Measurements from ENCODE around the gene CREB5. TPM values are rescaled to one million over a fixed set of nuclear protein-coding genes. Genes with fewer than 3 reads are reported as not detected.

CREB5 gene
- polyA plus RNA-seq, 1 donor from 2014 or later: 3.7 TPM

- H2AFZ ChIP-seq (ENCODE audit: low read depth, low read length): no peak overlapping the region
- no peaks in the 10 kb centered on the region for H4K20me1 ChIP-seq (ENCODE audit: insufficient read depth)
- no peak overlapping the region for H3K27ac ChIP-seq (ENCODE audit: low read length)
These were observed 432.8 kb downstream of the CREB5 start for GRCh38 chr7:28845106-28845505.

GRCh38 chr7:28847176-28847575 lies 434.9 kb downstream of the CREB5 start:
- no peak for TF ChIP-seq CTCF (IDR thresholded peaks at IDR 0.05; ENCODE audit: poor library complexity, severe bottlenecking)
- no peak for TF ChIP-seq MXI1 (conservative IDR thresholded peaks at IDR 0.05; ENCODE audit: poor library complexity, severe bottlenecking)
- no peak for TF ChIP-seq EP300 (conservative IDR thresholded peaks at IDR 0.05; ENCODE audit: poor library complexity, severe bottlenecking)
- TF ChIP-seq, protein P1, sequence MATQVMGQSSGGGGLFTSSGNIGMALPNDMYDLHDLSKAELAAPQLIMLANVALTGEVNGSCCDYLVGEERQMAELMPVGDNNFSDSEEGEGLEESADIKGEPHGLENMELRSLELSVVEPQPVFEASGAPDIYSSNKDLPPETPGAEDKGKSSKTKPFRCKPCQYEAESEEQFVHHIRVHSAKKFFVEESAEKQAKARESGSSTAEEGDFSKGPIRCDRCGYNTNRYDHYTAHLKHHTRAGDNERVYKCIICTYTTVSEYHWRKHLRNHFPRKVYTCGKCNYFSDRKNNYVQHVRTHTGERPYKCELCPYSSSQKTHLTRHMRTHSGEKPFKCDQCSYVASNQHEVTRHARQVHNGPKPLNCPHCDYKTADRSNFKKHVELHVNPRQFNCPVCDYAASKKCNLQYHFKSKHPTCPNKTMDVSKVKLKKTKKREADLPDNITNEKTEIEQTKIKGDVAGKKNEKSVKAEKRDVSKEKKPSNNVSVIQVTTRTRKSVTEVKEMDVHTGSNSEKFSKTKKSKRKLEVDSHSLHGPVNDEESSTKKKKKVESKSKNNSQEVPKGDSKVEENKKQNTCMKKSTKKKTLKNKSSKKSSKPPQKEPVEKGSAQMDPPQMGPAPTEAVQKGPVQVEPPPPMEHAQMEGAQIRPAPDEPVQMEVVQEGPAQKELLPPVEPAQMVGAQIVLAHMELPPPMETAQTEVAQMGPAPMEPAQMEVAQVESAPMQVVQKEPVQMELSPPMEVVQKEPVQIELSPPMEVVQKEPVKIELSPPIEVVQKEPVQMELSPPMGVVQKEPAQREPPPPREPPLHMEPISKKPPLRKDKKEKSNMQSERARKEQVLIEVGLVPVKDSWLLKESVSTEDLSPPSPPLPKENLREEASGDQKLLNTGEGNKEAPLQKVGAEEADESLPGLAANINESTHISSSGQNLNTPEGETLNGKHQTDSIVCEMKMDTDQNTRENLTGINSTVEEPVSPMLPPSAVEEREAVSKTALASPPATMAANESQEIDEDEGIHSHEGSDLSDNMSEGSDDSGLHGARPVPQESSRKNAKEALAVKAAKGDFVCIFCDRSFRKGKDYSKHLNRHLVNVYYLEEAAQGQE (IDR thresholded peaks at IDR 0.05; ENCODE audit: borderline replicate concordance): no peak
- no peak for TF ChIP-seq TAF1 (IDR thresholded peaks at IDR 0.05; ENCODE audit: low read depth)
- no peak overlapping the region for H3K9ac ChIP-seq (ENCODE audit: low read length)
- H3K9me2 ChIP-seq (ENCODE audit: insufficient read depth, low read length): no peaks in the 10 kb centered on the region
- H3K9me3 ChIP-seq (ENCODE audit: low read length): no peaks in the 10 kb centered on the region
- H3K27ac ChIP-seq (ENCODE audit: low read length): no peak overlapping the region
- no peaks in the 10 kb centered on the region for H3K27me3 ChIP-seq (ENCODE audit: insufficient read depth, low read depth, low read length)
- no peaks in the 10 kb centered on the region for H3K79me2 ChIP-seq (replicated peaks; ENCODE audit: insufficient read depth, low read length)
- H3K4me3 ChIP-seq (ENCODE audit: low read length): no peak overlapping the region
- H3K36me3 ChIP-seq (ENCODE audit: insufficient read depth, low read length): no peaks in the 10 kb centered on the region
- no peaks in the 10 kb centered on the region for H3F3A ChIP-seq (ENCODE audit: insufficient read depth, low read length, poor library complexity, severe bottlenecking)
- no peak overlapping the region for H3K4me2 ChIP-seq (ENCODE audit: low read length)
- no peak overlapping the region for H2AFZ ChIP-seq (ENCODE audit: low read depth, low read length)
- H4K20me1 ChIP-seq (ENCODE audit: insufficient read depth): no peaks in the 10 kb centered on the region

More at GRCh38 chr7:28845106-28845505, 432.8 kb downstream of the CREB5 start:
- Histone ChIP-seq H3K9me2 (ENCODE audit: insufficient read depth, low read length) (no peaks in the 10 kb centered on the region), H3K4me3 (ENCODE audit: low read length) (no peak overlapping the region), H3K9ac (ENCODE audit: low read length) (no peak overlapping the region), H3K4me2 (ENCODE audit: low read length) (no peak overlapping the region), H3K9me3 (ENCODE audit: low read length) (no peaks in the 10 kb centered on the region), H3K79me2 (replicated peaks; ENCODE audit: insufficient read depth, low read length) (no peaks in the 10 kb centered on the region), H3K36me3 (ENCODE audit: insufficient read depth, low read length) (no peaks in the 10 kb centered on the region), H3F3A (ENCODE audit: insufficient read depth, low read length, poor library complexity, severe bottlenecking) (no peaks in the 10 kb centered on the region), H3K27me3 (ENCODE audit: insufficient read depth, low read depth, low read length) (no peaks in the 10 kb centered on the region)
- no peak for TF ChIP-seq EZH2 (IDR thresholded peaks at IDR 0.05; ENCODE audit: borderline replicate concordance, insufficient read depth, low read length, poor library complexity, severe bottlenecking)
- TF ChIP-seq RAD21 (conservative IDR thresholded peaks at IDR 0.05): no peak
- TF ChIP-seq, protein P1 (IDR thresholded peaks at IDR 0.05; ENCODE audit: borderline replicate concordance): no peak
- TF ChIP-seq TAF1 (IDR thresholded peaks at IDR 0.05; ENCODE audit: low read depth): no peak
